BE2C (cell line): ENCODE results near the gene JARID2.

Source experiments
- DNase-seq: peaks from one replicate; pipeline ENCODE4 v3.0.0-alpha.2; 2020
- H3K27me3 ChIP-seq: fragments of 250-450 bp; sonication (Bioruptor Pico); 2 replicates; pipeline ENCODE4 v1.5.1; 2020; ENCODE audit warnings: mild to moderate bottlenecking
- H3K36me3 ChIP-seq: fragments of 250-450 bp; sonication (Bioruptor Pico); 2 replicates; pipeline ENCODE4 v1.5.1; 2020; ENCODE audit warnings: mild to moderate bottlenecking
- H3K4me1 ChIP-seq: fragments of 250-450 bp; sonication (Bioruptor Pico); 2 replicates; pipeline ENCODE4 v1.5.1; 2020
- H3K4me3 ChIP-seq: 2 replicates; pipeline ENCODE4 v1.5.1; 2011; ENCODE audit warnings: low read depth, low read length
- H3K9me3 ChIP-seq: fragments of 250-450 bp; sonication (Bioruptor Pico); 2 replicates; pipeline ENCODE4 v1.5.1; 2020
- CTCF ChIP-seq: IDR thresholded peaks from 2 replicates; pipeline ENCODE4 v1.5.1; 2012; ENCODE audit warnings: mild to moderate bottlenecking, low read depth, low read length

The JARID2 gene

GRCh38 chr6:15393605-15394004 lies 147.7 kb downstream of the JARID2 start:
- Histone ChIP-seq H3K4me3 (no peak overlapping the region), H3K36me3 (no peaks in the 10 kb centered on the region), H3K27me3 (no peaks in the 10 kb centered on the region), H3K9me3 (no peaks in the 10 kb centered on the region), H3K4me1 (peaks cover 30% of the 10 kb centered on the region)
- no peak for TF ChIP-seq CTCF
- no peak for DNase-seq

- DNase-seq, result no peak
- no peaks in the 10 kb centered on the region for H3K36me3 ChIP-seq
- H3K4me3 ChIP-seq, result no peak overlapping the region
- no peak for TF ChIP-seq CTCF
- H3K4me1 ChIP-seq, result peaks cover 40% of the 10 kb centered on the region
- H3K9me3 ChIP-seq, result no peaks in the 10 kb centered on the region
- H3K27me3 ChIP-seq, result no peaks in the 10 kb centered on the region
These were observed 149.2 kb downstream of the JARID2 start for GRCh38 chr6:15395087-15395486.

- TF ChIP-seq CTCF, result no peak
- no peaks in the 10 kb centered on the region for H3K36me3 ChIP-seq
- DNase-seq, result no peak
- no peak overlapping the region for H3K4me3 ChIP-seq
- H3K9me3 ChIP-seq, result no peaks in the 10 kb centered on the region
- peaks cover 31% of the 10 kb centered on the region for H3K4me1 ChIP-seq
- H3K27me3 ChIP-seq, result no peaks in the 10 kb centered on the region
These were observed 150.9 kb downstream of the JARID2 start for GRCh38 chr6:15396808-15397207.

- H3K4me3 ChIP-seq, result no peak overlapping the region
- DNase-seq, result no peak
- no peaks in the 10 kb centered on the region for H3K36me3 ChIP-seq
- no peaks in the 10 kb centered on the region for H3K9me3 ChIP-seq
- no peak for TF ChIP-seq CTCF
- peaks cover 34% of the 10 kb centered on the region for H3K4me1 ChIP-seq
- H3K27me3 ChIP-seq, result no peaks in the 10 kb centered on the region
These were observed 152.9 kb downstream of the JARID2 start for GRCh38 chr6:15398633-15399275.

GRCh38 chr6:15399641-15400470 lies 154.0 kb downstream of the JARID2 start:
- no peak for TF ChIP-seq CTCF
- peak; percentile 95 for DNase-seq
- peak overlapping the region; percentile 59 for H3K4me3 ChIP-seq
- peaks cover 44% of the 10 kb centered on the region for H3K4me1 ChIP-seq
- no peaks in the 10 kb centered on the region for H3K9me3 ChIP-seq
- H3K36me3 ChIP-seq, result no peaks in the 10 kb centered on the region
- no peaks in the 10 kb centered on the region for H3K27me3 ChIP-seq

- DNase-seq, result peak; percentile 84
- H3K9me3 ChIP-seq, result no peaks in the 10 kb centered on the region
- H3K4me1 ChIP-seq, result peaks cover 51% of the 10 kb centered on the region
- H3K36me3 ChIP-seq, result no peaks in the 10 kb centered on the region
- no peaks in the 10 kb centered on the region for H3K27me3 ChIP-seq
- H3K4me3 ChIP-seq, result peak overlapping the region; percentile 59
- TF ChIP-seq CTCF, result no peak
These were observed 154.7 kb downstream of the JARID2 start for GRCh38 chr6:15400572-15401004.
